Measurements from ENCODE around the gene KRTAP19-7. TPM values are rescaled to one million over a fixed set of nuclear protein-coding genes. Genes with fewer than 3 reads are reported as not detected.

Gene KRTAP19-7
- total RNA-seq, 1 experiment from 2014 or later: not detected

DNA sequence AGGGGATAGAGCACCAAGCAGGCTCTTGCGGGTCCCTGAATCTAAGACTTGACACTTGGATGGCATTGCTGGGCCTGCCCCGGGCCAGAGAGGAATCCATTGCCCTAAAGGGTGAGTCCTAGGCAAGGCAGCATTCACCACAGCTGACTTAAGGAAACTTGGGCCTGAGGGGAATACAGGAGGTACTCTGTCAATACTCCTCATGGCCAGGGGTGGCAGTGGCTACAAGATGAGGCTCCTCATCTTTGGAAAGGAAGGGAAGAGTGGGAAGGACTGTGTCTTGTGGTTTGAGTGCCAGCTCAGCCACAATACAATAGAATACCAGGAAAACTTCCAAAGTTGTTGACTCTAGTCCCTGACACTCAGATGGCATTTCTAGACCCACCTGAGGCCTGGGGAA is 44.9 kb upstream of the KRTAP19-7 start:
- no peak overlapping the region for H3K9ac ChIP-seq (ENCODE audit: low read length)
- no peak overlapping the region for H3K4me3 ChIP-seq (replicated peaks in 1 of 2; ENCODE audit: low read depth in 1 of 2, low read length in 2 of 2)
- H3K4me2 ChIP-seq (ENCODE audit: low read length): no peak overlapping the region
- CTCF ChIA-PET: no interaction called here
- H3K4me1 ChIP-seq (ENCODE audit: control insufficient read depth in 1 of 2, insufficient read depth in 2 of 2, low read length in 2 of 2): no peaks in the 10 kb centered on the region
- BruUV-seq (replicated peaks): no TSS peak
- no peaks in the 10 kb centered on the region for H4K20me1 ChIP-seq (ENCODE audit: insufficient read depth)
- TF ChIP-seq EGR1 (IDR thresholded peaks at IDR 0.05; ENCODE audit: low read depth): no peak
- TF ChIP-seq CEBPB (IDR thresholded peaks at IDR 0.05; ENCODE audit: low read depth): no peak
- no peaks in the 10 kb centered on the region for H3K79me2 ChIP-seq (ENCODE audit: insufficient read depth, low read length)
- ATAC-seq (no peak), DNase-seq (ENCODE audit: low read depth, low spot score) (no peak)
- H3K9me2 ChIP-seq (ENCODE audit: insufficient read depth): no peaks in the 10 kb centered on the region
- POLR2A ChIA-PET: no interaction called here
- RAD21 ChIA-PET (ENCODE audit: low non-redundant PET in 1 of 2, low total read pairs in 2 of 2, uncharacterized antibody in 2 of 2, unreplicated experiment in 2 of 2): no interaction called here
- H3K27me3 ChIP-seq (ENCODE audit: insufficient read depth, low read length): no peaks in the 10 kb centered on the region
- no peaks in the 10 kb centered on the region for H3K36me3 ChIP-seq (ENCODE audit: control insufficient read depth in 1 of 2, insufficient read depth in 2 of 2, low read length in 2 of 2)
- peaks cover 6 to 23% of the 10 kb centered on the region in 2 experiments; a peak in 2 of 4 replicates for H3K9me3 ChIP-seq (ENCODE audit: control insufficient read depth in 1 of 2, insufficient read depth in 1 of 2, low read depth in 1 of 2, low read length in 2 of 2)
- H3K27ac ChIP-seq (ENCODE audit: low read depth, low read length): no peak overlapping the region
- intact Hi-C loops (cut with micrococcal nuclease): no loop called here
- H2AFZ ChIP-seq (ENCODE audit: low read depth, low read length, poor library complexity, severe bottlenecking): no peak overlapping the region

DNA sequence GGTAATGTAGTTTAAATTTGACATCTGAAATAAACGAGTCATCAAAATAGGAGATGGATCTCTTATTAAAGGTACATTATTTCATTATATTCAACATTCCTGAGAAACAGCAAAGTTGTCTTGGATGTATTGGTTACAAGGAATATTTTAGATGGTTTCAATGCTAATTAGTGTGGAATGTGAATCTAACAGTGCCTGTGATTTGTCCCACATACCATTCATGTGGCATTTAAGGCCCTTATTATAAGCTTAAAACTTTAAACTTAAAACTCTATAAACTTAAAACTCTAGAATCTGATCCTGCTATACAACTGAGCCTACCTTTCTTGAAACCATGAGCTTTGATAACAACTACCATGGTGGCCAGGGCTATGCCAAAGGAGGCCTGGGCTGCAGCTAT is 39.7 kb upstream of the KRTAP19-7 start, which contains the start of gene KRTAP22-1:
KRTAP22-1 (plus strand) TSS at position 301 of the 400 bp plus-strand sequence.
- no peaks in the 10 kb centered on the region for H3K4me1 ChIP-seq (ENCODE audit: control insufficient read depth in 1 of 2, insufficient read depth in 2 of 2, low read length in 2 of 2)
- CTCF ChIA-PET: no interaction called here
- no TSS peak for BruUV-seq (replicated peaks)
- no peaks in the 10 kb centered on the region for H3K36me3 ChIP-seq (ENCODE audit: control insufficient read depth in 1 of 2, insufficient read depth in 2 of 2, low read length in 2 of 2)
- no peak for TF ChIP-seq SIN3A (IDR thresholded peaks at IDR 0.05; ENCODE audit: low read depth)
- TF ChIP-seq CBX3 (IDR thresholded peaks at IDR 0.05; ENCODE audit: low read depth): no peak
- TF ChIP-seq, protein P1, sequence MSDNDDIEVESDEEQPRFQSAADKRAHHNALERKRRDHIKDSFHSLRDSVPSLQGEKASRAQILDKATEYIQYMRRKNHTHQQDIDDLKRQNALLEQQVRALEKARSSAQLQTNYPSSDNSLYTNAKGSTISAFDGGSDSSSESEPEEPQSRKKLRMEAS (IDR thresholded peaks at IDR 0.05): no peak
- TF ChIP-seq FOSL1 (IDR thresholded peaks at IDR 0.05; ENCODE audit: low read depth): no peak
- no peak for TF ChIP-seq EZH2 (IDR thresholded peaks at IDR 0.05)
- TF ChIP-seq ZNF274 (IDR thresholded peaks at IDR 0.05; ENCODE audit: low read depth, low read length): no peak
- TF ChIP-seq, protein P2, sequence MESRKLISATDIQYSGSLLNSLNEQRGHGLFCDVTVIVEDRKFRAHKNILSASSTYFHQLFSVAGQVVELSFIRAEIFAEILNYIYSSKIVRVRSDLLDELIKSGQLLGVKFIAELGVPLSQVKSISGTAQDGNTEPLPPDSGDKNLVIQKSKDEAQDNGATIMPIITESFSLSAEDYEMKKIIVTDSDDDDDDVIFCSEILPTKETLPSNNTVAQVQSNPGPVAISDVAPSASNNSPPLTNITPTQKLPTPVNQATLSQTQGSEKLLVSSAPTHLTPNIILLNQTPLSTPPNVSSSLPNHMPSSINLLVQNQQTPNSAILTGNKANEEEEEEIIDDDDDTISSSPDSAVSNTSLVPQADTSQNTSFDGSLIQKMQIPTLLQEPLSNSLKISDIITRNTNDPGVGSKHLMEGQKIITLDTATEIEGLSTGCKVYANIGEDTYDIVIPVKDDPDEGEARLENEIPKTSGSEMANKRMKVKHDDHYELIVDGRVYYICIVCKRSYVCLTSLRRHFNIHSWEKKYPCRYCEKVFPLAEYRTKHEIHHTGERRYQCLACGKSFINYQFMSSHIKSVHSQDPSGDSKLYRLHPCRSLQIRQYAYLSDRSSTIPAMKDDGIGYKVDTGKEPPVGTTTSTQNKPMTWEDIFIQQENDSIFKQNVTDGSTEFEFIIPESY (IDR thresholded peaks at IDR 0.05; ENCODE audit: extremely low read depth, insufficient replicate concordance, low read length): no peak
- H3K9me2 ChIP-seq (ENCODE audit: insufficient read depth): no peaks in the 10 kb centered on the region
- no peak within 1 kb of the TSS for H3K9ac ChIP-seq (ENCODE audit: low read length)
- intact Hi-C loops (cut with micrococcal nuclease): no loop called here
- RAD21 ChIA-PET (ENCODE audit: low non-redundant PET in 1 of 2, low total read pairs in 2 of 2, uncharacterized antibody in 2 of 2, unreplicated experiment in 2 of 2): no interaction called here
- H4K20me1 ChIP-seq (ENCODE audit: insufficient read depth): no peaks in the 10 kb centered on the region
- no peak for ATAC-seq
- no peaks in the 10 kb centered on the region for H3K27me3 ChIP-seq (ENCODE audit: insufficient read depth, low read length)
- H2AFZ ChIP-seq (ENCODE audit: low read depth, low read length, poor library complexity, severe bottlenecking): no peak within 1 kb of the TSS
- H3K27ac ChIP-seq (ENCODE audit: low read depth, low read length): no peak within 1 kb of the TSS
- H3K4me2 ChIP-seq (ENCODE audit: low read length): no peak within 1 kb of the TSS
- POLR2A ChIA-PET: no interaction called here
- H3K79me2 ChIP-seq (ENCODE audit: insufficient read depth, low read length): no peaks in the 10 kb centered on the region
- no peak within 1 kb of the TSS for H3K4me3 ChIP-seq (replicated peaks in 1 of 2; ENCODE audit: low read depth in 1 of 2, low read length in 2 of 2)
- DNase-seq (ENCODE audit: low read depth, low spot score): no peak
- H3K9me3 ChIP-seq (ENCODE audit: control insufficient read depth in 1 of 2, insufficient read depth in 1 of 2, low read depth in 1 of 2, low read length in 2 of 2): peaks cover 6 to 36% of the 10 kb centered on the region in 2 experiments; a peak in 2 of 4 replicates

All from HCT116 (cell line).